OCI-LY7 (cell line): ENCODE data around the gene LZTR1.

Source experiments
- CTCF ChIP-seq: fragments of 200-600 bp; sonication (generic); conservative IDR thresholded peaks from 2 replicates; pipeline ENCODE4 v1.5.1; 2014; ENCODE audit warnings: mild to moderate bottlenecking, antibody characterized with exemption, low read length, moderate library complexity, mixed read lengths
- EZH2phosphoT487 ChIP-seq: fragments of 200-600 bp; sonication (generic); IDR thresholded peaks from 2 replicates; pipeline ENCODE4 v1.6.1; 2018; ENCODE audit warnings: low read depth, borderline replicate concordance, mild to moderate bottlenecking, mixed run types, antibody characterized with exemption, low read length, moderate library complexity, mixed read lengths

- TF ChIP-seq CTCF (no peak), EZH2phosphoT487 (no peak)
These were observed 6.7 kb downstream of the LZTR1 start for GRCh38 chr22:20988573-20989322.
